ENCODE measurements around the gene HGFAC.

Gene HGFAC

DNA sequence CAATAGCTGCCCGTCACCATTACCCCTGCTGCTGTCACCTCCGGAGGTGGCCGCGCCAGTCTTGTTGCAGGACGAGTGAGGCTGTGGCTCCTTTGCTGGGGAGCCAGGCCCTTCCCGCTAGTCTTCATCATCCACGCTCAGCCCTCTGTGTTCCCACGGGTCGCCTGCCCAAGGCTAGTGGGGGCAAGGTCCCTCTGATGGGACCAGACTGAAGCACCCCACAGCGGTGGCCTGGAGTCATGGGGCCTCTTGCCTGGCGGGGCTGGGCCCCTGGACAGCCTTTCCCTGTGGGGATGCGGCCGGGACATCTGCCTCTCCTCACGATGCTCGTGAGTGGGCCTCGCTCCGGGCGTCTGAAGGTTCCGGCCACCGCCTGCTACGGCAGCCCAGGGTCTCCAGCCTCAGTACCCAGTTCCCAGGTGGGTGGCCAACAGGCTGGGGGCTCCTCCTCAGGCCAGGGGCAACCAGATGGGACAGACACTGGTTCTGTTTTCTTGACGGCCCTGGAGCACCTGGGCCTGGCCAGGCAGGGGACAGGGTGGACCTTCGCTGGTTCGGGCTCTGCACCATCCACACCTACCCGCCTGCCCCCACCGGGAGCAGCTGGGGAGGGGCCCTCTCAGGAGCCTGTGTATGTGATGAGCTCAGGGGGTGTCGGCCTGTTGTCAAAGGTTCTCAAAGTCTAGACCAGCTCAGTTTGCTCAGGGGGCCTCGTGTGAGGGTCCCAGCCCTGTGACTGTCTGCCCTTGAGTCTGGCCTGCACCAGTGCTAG, 53.6 kb downstream of the HGFAC start:
- no peak overlapping the region for H3K27ac Mint-ChIP-seq
- H3K9me3 Mint-ChIP-seq = no peaks in the 10 kb centered on the region
- H3K4me3 Mint-ChIP-seq = no peak overlapping the region
- H3K4me1 Mint-ChIP-seq (ENCODE audit: low read depth) = no peaks in the 10 kb centered on the region
- peaks cover 13% of the 10 kb centered on the region for H3K27me3 Mint-ChIP-seq
- no peaks in the 10 kb centered on the region for H3K36me3 Mint-ChIP-seq (ENCODE audit: low read depth)

DNA sequence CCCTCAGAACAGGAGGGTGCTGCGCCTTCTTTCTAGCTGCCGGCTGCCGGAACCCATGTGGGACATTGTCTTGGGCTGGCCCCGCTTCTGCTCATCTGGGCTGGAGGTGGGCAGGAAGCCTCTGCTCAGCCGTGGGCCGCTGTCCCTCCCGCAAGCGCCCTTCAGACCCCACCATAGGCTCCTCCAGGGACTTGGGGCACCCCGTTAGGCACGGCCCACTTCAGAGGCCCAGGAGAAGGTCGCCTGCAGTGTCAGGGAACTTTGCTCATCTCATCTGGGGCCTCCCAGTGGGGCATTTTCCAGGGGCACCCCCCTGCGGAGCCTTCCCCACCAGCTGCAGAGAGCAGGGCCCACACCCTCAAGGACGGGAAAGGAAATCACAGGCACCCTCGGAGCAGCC, 54.3 kb downstream of the HGFAC start:
- no peaks in the 10 kb centered on the region for H3K9me3 Mint-ChIP-seq
- no peaks in the 10 kb centered on the region for H3K36me3 Mint-ChIP-seq (ENCODE audit: low read depth)
- no peaks in the 10 kb centered on the region for H3K4me1 Mint-ChIP-seq (ENCODE audit: low read depth)
- no peak overlapping the region for H3K27ac Mint-ChIP-seq
- H3K27me3 Mint-ChIP-seq = peaks cover 13% of the 10 kb centered on the region
- H3K4me3 Mint-ChIP-seq = no peak overlapping the region

DNA sequence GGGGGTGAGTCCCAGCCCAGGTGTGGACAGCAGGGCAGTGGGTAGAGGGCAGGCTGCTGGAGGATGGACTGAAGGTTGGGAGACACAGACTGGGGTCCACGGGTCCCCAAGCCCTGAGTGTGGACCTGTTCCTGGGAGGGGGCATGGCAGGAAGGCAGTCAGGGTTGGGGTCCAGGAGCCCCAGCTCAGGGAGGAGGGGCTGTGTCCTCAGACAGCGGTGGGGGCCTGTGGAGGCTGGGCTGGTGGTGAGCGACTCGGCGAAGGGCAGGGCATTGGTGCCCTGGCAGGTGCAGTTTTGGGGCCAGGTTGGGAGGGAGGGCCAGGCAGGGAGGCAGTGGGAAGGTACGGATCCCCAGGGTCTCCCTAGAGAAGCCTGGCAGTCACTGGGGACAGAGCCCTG, 55.3 kb downstream of the HGFAC start:
- Mint-ChIP-seq H3K4me1 (ENCODE audit: low read depth) (no peaks in the 10 kb centered on the region), H3K27ac (no peak overlapping the region), H3K4me3 (no peak overlapping the region), H3K36me3 (ENCODE audit: low read depth) (no peaks in the 10 kb centered on the region), H3K9me3 (no peaks in the 10 kb centered on the region), H3K27me3 (peaks cover 4% of the 10 kb centered on the region)

DNA sequence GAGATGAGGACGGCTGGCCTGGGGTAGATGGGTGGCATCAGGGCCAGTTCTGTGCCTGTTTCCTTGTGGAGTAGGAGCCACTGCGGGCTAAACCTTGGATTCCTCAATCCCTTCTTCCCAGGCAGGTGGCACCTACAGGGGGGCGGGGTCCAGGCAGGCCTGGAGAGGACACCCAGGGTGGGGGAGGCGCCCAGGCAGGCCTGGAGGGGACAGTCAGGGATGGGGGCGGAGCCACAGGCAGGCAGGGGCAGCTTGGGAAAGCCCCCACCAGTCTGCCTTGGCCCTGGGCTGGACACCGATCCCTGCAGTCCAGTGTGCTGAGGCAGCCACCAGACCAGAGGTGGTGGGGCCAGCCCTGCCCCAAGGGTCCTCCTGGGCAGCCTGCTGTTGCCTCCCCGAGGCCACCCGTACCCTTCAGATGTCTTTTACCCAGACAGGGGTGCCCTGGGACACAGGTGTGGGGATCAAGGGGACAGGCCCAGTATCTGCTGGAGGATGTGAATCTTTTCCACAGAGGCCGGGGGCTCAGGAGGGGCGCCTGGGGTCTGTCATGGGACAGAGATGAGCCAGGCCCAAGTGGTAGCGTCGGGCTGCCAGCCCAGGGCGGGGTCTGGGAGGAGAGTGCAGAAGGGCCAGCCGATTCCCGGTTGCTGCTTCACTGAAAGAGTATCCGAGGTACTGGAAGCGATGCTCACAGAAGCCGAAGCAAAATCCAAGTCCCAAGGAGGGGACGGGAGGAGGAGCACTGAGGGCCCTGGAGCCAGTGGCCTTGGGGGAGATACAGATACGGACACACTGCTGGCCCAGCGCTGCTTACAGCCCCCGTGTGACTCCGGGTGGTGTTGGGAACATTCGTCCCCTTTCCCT, 56.0 kb downstream of the HGFAC start:
- Mint-ChIP-seq H3K4me1 (ENCODE audit: low read depth) (no peaks in the 10 kb centered on the region), H3K4me3 (no peak overlapping the region), H3K27ac (no peak overlapping the region), H3K9me3 (no peaks in the 10 kb centered on the region), H3K36me3 (ENCODE audit: low read depth) (no peaks in the 10 kb centered on the region), H3K27me3 (peaks cover 3% of the 10 kb centered on the region)

DNA sequence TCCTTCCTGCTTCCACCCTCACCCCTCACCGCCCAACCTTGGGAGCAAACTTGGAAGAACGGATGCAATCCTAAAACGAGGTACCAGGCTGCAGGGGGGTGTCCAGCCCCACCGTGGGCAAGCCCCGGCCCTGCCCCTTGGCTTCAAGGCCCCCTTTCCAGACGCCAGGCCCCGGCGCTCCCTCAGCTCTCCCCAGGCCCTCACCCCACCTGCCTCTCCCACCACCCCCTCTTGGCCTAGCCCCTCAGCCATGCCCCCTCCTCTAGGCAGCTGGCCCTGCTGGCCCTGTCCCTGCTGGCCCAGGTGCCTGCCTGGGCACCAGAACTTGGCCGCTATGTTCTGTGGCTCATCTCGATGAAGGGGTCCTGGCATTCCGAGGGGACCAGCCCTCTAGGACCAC, 56.6 kb downstream of the HGFAC start:
- Mint-ChIP-seq H3K9me3 (no peaks in the 10 kb centered on the region), H3K27ac (no peak overlapping the region)

More for the DNA sequence above, 56.6 kb downstream of the HGFAC start:
- peaks cover 3% of the 10 kb centered on the region for H3K27me3 Mint-ChIP-seq
- H3K4me1 Mint-ChIP-seq (ENCODE audit: low read depth) = peaks cover 2% of the 10 kb centered on the region
- no peak overlapping the region for H3K4me3 Mint-ChIP-seq
- peaks cover 3% of the 10 kb centered on the region for H3K36me3 Mint-ChIP-seq (ENCODE audit: low read depth)
